ENCODE results near the gene RIPOR1.

RIPOR1 gene

DNA sequence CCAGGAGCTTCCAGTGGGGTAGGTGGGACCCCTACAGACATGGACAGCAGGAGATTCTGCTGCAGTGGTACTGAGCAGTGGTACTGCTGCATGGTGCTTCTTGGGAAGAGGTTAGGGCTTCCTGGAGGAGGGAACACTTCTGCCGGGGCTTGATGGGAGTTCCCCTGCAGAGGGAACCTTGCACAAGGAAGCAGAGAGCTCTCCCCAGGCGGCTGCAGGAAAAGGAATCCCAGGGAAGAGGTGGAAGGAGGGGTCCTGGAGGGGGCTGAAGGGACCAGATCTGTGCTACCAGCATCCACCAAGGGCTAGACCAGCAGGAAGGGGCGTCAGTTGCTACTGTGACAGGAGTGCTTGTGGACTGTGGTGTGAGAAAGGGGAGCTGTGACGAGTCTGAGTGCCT, 10.6 kb downstream of the RIPOR1 start:
- no peak for DNase-seq

DNA sequence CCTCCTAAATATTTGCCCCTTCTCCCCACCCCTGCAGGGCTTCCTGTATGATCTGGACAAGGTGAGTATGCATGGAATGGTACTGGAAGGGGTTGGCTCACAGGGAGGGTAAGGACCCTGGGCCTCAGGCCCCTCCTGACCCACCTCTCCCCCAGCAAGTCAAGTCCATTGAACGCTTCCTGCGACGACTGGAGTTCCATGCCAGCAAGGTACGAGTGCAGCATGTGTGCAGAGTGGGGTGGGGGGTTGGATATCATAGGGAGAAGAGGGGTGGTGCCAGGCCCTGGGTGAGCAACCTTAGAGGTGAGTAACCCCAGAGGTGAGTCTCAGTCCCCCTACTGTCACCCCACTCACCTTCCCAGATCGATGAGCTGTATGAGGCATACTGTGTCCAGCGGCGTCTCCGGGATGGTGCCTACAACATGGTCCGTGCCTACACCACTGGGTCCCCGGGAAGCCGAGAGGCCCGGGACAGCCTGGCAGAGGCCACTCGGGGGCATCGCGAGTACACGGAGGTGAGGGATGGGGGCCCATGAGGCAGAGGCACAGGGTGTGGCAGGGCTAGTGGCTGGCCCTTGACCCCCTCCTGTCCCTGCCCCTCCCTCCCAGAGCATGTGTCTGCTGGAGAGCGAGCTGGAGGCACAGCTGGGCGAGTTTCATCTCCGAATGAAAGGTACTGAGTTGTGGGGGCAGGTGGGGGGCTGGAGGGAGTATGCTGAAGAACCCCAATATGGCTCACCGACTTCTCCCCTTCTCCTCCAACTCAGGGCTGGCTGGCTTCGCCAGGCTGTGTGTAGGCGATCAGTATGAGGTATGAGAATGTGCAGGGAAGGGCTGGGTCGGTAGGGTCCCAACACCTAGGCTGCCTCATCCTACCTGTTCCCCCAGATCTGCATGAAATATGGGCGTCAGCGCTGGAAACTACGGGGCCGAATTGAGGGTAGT, 11.3 kb downstream of the RIPOR1 start:
- DNase-seq = no peak

DNA sequence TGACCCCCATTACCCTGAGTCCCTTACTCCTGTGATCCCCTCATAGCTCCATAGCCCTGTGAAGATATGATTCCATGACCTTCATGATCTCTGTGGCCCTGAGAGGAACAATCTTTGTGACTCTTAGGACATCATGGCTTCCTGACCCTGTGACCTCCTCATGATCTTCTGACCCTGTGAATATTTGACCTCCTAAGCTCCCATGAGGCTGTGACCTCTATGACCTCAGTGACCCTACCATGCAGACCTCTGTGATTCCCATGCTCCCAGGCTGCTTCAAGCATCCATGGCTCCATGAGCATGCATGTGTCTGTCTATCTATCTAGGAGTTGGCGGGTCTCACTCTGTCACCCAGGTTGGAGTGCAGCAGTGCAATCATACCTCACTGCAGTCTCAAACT, 12.1 kb downstream of the RIPOR1 start:
- DNase-seq = no peak

DNA sequence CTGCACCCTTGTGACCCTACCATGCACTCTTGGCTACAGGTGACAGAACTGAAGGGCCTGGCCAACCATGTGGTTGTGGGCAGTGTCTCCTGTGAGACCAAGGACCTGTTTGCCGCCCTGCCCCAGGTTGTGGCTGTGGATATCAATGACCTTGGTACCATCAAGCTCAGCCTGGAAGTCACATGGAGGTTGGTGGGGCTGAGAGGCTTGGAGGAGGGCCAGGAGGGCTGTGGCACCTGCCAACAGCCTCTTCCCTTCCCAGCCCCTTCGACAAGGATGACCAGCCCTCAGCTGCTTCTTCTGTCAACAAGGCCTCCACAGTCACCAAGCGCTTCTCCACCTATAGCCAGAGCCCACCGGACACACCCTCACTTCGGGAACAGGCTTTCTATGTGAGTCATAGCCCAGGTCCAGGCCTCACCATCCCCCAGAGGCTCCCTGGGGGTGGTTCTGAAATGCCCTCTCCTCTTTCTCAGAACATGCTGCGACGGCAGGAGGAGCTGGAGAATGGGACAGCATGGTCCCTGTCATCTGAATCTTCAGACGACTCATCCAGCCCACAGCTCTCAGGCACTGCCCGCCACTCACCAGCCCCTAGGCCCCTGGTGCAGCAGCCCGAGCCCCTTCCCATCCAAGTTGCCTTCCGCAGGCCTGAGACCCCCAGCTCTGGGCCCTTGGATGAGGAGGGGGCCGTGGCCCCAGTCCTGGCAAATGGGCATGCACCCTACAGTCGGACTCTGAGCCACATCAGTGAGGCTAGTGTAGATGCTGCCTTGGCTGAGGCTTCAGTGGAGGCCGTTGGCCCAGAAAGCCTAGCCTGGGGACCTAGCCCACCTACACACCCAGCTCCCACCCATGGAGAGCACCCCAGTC, 13.0 kb downstream of the RIPOR1 start:
- no peak for DNase-seq

DNA sequence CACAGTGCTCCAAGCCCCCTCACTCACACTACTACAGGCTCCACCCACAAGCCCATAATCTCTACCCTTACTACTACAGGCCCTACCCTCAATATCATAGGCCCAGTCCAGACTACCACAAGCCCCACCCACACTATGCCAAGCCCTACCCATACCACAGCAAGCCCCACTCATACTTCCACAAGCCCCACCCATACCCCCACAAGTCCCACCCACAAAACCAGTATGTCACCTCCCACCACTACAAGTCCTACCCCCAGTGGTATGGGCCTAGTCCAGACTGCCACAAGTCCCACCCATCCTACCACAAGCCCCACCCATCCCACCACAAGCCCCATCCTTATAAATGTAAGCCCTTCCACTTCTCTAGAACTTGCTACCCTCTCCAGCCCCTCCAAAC, 13.8 kb downstream of the RIPOR1 start:
- DNase-seq = no peak

GRCh38 chr16:67543036-67543435, 14.4 kb downstream of the RIPOR1 start:
- no peak for DNase-seq

DNA sequence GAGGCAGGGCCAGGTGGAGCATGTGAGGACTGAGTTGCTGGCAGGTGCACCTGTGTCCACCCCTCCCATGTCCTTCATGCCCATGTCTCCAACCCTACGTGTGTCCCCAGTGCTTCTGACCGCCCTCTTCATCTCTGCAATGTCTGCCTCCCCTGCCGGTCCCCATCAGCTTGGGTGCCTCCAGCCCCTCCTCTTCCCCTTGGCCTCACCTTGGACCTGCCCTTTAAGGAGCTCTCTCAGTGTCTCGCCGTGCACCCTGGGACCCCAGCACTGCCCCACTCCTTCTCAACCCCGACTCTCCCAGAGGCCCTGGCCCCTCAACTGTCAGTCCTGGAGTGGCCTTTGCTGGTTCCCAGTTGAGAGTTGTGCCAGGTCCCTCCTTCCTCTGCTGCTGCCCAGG, 15.0 kb downstream of the RIPOR1 start:
- no peak for DNase-seq

GRCh38 chr16:67544329-67544841, 15.8 kb downstream of the RIPOR1 start:
- DNase-seq = no peak

DNA sequence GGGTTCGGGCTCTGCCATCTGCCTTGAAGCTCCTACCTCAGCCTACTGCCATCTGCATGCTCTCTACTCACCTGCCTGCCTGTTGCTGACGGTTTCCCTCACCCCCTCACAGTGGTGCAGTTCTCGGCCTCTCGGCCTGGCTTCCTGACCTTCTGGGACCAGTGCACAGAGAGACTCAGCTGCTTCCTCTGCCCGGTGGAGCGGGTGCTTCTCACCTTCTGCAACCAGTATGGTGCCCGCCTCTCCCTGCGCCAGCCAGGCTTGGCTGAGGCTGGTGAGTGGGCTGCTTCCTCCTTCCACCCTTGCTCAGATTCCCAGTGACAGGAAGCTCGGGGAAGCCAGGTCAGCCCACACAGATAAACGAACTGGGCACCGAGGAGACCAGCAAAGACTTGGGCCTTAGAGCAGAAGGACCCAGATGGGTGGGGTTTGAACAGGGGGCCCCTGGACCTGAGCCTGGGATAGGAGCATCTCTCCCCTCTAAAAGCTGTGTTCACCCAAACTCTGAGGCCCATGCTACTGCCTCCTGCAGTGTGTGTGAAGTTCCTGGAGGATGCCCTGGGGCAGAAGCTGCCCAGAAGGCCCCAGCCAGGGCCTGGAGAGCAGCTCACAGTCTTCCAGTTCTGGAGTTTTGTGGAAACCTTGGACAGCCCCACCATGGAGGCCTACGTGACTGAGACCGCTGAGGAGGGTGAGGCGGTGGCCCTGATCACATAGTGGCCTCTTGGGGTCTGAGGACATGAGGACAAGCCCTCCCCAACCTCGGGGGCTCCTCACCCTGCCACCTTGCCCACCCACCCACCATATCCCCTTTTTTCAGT, 16.4 kb downstream of the RIPOR1 start:
- no peak for DNase-seq

- DNase-seq = no peak
Observed at GRCh38 chr16:67545665-67546024, 17.0 kb downstream of the RIPOR1 start.

DNA sequence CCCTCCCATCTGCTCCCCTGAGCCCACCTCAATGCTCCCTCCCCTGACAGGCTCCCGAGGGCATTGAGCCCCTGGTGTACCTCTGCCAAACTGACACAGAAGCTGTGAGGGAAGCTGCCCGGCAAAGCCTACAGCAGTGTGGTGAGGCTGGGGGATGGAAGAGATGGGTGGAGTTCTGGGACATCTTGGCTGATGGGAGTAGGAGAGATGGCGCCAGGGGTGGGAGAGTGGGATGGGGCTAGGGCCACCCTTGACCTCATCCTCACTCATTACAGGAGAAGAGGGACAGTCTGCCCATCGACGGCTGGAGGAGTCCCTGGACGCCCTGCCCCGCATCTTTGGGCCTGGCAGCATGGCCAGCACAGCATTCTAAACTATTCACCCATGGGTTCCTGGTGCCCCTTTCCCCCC, 17.5 kb downstream of the RIPOR1 start:
- DNase-seq = no peak

DNA sequence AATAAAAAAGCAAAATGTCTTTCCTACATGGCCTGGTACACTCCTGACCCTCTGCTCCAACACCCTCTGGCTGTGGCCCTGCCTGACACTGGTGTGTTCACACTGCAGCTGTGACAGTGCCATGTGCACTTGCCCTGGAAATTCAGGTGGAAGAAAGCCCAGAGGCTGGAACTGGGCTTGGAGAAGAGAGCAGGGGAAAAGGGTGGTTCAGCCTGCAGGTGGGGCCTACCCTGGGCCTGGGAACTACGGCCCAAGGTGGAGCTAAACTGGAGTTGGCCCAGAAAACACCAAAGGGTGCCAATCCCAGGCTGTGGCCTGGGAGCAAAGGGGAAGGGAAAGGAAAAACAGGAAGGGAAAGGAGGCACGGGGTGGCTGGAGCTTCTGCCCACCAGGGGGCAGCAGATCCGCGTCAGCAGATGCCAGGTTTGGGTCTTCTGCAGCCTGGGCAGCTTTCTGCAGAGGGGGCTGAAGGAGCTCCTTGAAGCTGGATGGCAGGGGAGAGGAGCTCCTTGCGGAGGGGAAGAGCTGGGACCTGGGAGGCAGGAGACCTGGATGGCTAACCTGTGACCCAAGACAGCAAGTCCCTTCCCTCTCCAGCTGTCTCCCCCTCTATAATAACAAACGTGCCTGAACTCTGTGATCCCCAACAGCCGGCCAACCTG, 18.3 kb downstream of the RIPOR1 start:
- no peak for DNase-seq

- no peak for DNase-seq
Observed at GRCh38 chr16:67547423-67548264, 19.0 kb downstream of the RIPOR1 start.

DNA sequence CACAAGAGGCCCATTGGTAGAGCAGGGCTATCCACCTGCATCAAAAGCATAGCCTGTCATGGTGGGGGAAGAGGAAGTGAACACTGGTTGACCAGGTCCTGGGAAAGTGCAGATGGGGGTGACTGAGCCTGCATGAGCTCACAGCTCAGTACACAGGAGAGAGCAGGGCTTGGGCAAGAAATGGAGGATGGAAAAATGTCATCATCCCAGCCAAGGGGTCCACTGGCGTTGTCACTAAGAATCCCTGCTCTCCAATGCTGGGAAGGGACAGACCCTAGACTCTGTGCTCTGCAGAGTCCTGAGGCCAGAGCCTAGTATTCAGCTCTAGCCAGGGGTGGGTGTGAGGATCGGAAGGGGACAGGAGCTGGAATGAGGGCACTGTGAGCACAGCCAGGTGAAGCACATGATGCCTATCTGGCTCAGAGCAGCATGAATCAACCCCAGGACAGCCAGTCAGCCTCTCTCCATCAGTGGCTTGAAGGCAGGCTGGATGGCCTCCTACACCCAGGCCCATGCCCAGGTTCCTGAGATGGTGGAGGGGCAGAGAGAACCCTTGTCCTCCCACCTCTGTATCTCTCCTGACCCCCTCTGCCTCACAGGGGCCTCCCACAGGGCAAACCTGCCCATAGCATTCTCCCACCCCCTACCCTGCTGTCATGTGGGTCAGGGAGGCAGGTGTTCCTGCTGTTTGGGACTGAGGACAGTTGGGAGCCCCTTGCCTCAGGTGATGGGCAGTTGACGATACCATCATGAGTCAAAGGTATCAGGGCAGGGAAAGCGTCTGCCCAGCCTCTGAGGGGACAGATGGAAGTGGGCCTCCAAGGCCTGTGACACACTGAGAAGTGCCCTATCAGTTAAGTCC, 19.9 kb downstream of the RIPOR1 start:
- DNase-seq = no peak

DNA sequence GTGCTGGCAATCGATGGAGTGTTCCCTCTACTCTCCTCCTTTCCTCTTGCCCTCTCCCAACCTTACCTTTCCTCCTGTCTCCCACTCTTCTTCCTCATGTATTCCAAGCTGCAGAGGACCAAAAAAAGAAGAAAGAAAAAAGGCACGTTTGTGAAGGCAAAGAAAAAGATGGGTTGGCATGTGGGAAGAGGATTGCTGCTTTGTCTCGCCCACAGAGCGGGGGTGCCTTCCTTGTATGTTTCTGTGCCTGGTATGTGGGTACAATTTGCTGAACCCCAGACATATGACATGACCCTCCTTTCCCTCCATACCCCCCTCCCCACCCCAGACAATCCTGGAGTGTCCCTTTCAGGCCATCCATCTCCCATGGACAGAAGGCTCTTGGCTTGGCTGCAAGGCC, 20.6 kb downstream of the RIPOR1 start:
- DNase-seq = no peak

DNA sequence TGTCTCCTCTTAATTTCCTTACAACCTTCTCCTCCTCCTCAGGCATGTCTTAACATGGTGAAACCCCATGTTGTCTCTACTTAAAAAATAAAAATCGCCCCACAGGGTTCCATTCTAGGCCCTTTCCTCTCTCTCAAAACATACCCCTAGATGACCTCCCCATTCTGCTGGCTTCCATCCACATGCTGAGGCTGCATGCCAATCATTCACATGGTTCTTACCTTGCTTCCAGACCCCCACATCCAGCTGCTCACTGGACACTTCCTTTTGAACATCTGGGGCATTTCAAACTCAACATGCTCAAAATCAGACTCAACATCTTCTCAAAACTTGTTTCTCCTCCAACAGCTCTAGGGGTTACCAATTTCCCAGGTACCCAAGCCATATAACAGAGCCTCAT, 21.3 kb downstream of the RIPOR1 start:
- no peak for DNase-seq

DNA sequence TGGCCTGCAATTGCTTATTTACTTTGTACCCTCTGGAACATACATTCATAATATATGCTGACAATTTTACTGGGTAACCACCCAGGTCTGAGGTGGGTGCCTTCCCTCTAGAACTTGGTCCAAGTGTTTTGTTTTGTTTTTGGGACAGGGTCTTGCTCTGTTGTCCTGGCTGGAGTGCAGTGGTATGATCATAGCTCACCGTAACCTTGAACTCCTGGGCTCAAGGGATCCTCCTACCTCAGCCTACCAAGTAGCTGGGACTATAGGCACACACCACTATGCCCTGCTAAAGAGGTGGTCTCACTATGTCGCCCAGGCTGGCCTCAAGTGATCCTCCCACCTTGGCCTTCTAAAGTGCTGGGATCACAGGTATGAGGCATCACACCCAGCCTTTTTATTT, 22.5 kb downstream of the RIPOR1 start:
- DNase-seq = no peak

GRCh38 chr16:67551972-67552371, 23.3 kb downstream of the RIPOR1 start:
- no peak for DNase-seq

GRCh38 chr16:67552476-67552875, 23.8 kb downstream of the RIPOR1 start:
- no peak for DNase-seq

DNA sequence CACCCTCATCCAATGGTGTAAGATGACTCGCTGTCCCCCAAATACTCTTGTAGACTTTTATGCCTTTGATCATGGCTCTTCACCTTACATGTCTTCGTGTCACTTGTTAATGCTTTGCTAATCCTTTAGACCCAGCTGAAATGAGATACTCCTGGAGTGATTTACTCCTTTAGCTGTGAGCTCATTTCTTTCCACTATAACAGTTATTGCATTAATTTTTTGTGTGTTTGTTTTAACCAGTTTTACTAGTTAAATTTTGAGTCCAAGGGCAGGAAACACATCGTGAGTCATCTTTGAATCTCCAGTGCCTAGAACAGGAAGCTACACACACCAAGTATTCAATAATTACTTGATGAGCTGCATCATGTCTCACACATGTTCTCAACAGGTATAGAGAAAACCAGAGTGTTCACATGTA, 27.2 kb downstream of the RIPOR1 start:
- no peak for DNase-seq

Data from activated gamma-delta T cell (primary cell).